ENCODE results near the gene NEAT1.
A peak's percentile ranks its signal among the peaks of the same experiment; 100 is the strongest.

The NEAT1 gene

GRCh38 chr11:65487467-65488272 is 65.1 kb downstream of the NEAT1 start:
- peak; percentile 100 for DNase-seq

GRCh38 chr11:65488273-65489034 is 65.9 kb downstream of the NEAT1 start:
- no peak for DNase-seq

- peak; percentile 71 for DNase-seq
Observed at GRCh38 chr11:65489035-65489705, 66.6 kb downstream of the NEAT1 start.

- no peak for DNase-seq
Observed at GRCh38 chr11:65489706-65490320, 67.2 kb downstream of the NEAT1 start.

- no peak for DNase-seq
Observed at GRCh38 chr11:65491163-65491465, 68.5 kb downstream of the NEAT1 start.

GRCh38 chr11:65491614-65492386 is 69.2 kb downstream of the NEAT1 start:
- peak; percentile 68 for DNase-seq

- no peak for DNase-seq
Observed at GRCh38 chr11:65492387-65492636, 69.7 kb downstream of the NEAT1 start.

- no peak for DNase-seq
Observed at GRCh38 chr11:65492637-65493366, 70.2 kb downstream of the NEAT1 start.

- peak; percentile 87 for DNase-seq
Observed at GRCh38 chr11:65493367-65494176, 71.0 kb downstream of the NEAT1 start.
